HepG2 (cell line): ENCODE data around the gene MIF. TPM values are rescaled to one million over a fixed set of nuclear protein-coding genes. Genes with fewer than 3 reads are reported as not detected.
"Not testable (repeated sequence)": the region's sequence is repeated elsewhere in the genome, so short reads cannot be mapped to it uniquely, and the experiment has no call there.

ENCODE experiments used
- ATAC-seq: fragments of 200-7000 bp; cut with Tn5 transposase; 3 replicates; pipeline ENCODE4 v1.9.1; 2020; ENCODE audit warnings: mild to moderate bottlenecking, moderate library complexity
- BruUV-seq: library from RNA; stranded (reverse); fragments of 400-500 nt; replicated peaks from 2 replicates; lab custom pipeline; 2021; lab: Mats Ljungman, UMichigan
- CTCF ChIA-PET: fragments of 300-600 bp; formaldehyde crosslinking; extraction: SDS; loops from one replicate; lab custom pipeline; 2021; ENCODE audit warnings: low total read pairs, inconsistent platforms, low intra/inter-chr PET ratio; lab: Yijun Ruan, JAX
- POLR2A ChIA-PET: fragments of 350-600 bp; sonication (Branson Sonifier 250); formaldehyde crosslinking; loops from one replicate; lab custom pipeline; 2020; ENCODE audit warnings: antibody characterized with exemption, inconsistent platforms; lab: Yijun Ruan, JAX
- DNase-seq: peaks from one replicate; pipeline ENCODE4 v3.0.0-alpha.2; 2015; ENCODE audit warnings: low spot score
- FAIRE-seq: peaks from 3 replicates; lab custom pipeline; 2011; peaks lifted over from hg19 to GRCh38; lab: Jason Lieb, UNC
- H2AFZ ChIP-seq: one replicate; pipeline ENCODE4 v1.6.1; 2011; ENCODE audit warnings: low read length, inconsistent platforms
- H3K27ac ChIP-seq: fragments of 300-600 bp; 3 replicates; pipeline ENCODE4 v1.8.0; 2011; ENCODE audit warnings: mixed run types, mild to moderate bottlenecking, mixed read lengths, low read length, inconsistent platforms; ENCODE audit not compliant: insufficient read depth; ENCODE audit errors: extremely low read length
- H3K27me3 ChIP-seq, 2 experiments: fragments of 200-600 bp in 1 of 2; 2 replicates in 1 of 2; 3 replicates in 1 of 2; pipeline versions ENCODE4 v1.6.0 to v1.8.0; 2011; ENCODE audit warnings: low read length in 2 of 2, mild to moderate bottlenecking in 2 of 2, moderate library complexity in 2 of 2, inconsistent platforms in 1 of 2; ENCODE audit not compliant: insufficient read depth in 2 of 2, control insufficient read depth in 1 of 2
- H3K36me3 ChIP-seq, 2 experiments: fragments of 200-600 bp in 1 of 2; replicated peaks in 1 of 2; 2 replicates in 1 of 2; 3 replicates in 1 of 2; pipeline versions ENCODE4 v1.5.1 to v1.8.0; 2011; ENCODE audit warnings: low read length in 2 of 2, inconsistent platforms in 1 of 2; ENCODE audit not compliant: insufficient read depth in 2 of 2, control insufficient read depth in 1 of 2
- H3K4me1 ChIP-seq: 2 replicates; pipeline ENCODE4 v1.5.1; 2012; ENCODE audit warnings: low read length, inconsistent platforms; ENCODE audit not compliant: insufficient read depth
- H3K4me2 ChIP-seq: 2 replicates; pipeline ENCODE4 v1.6.0; 2011; ENCODE audit warnings: low read depth, low read length, inconsistent platforms
- H3K4me3 ChIP-seq, 3 experiments: fragments of 200-600 bp in 1 of 3; sonication (generic), shearing (Covaris generic) in 1 of 3; replicated peaks in 1 of 3; 2 replicates each; pipeline ENCODE4 v1.5.1; 2011 to 2016; ENCODE audit warnings: low read length in 3 of 3, inconsistent platforms in 2 of 3, low read depth in 2 of 3, mild to moderate bottlenecking in 2 of 3, control low read depth in 1 of 3, mixed read lengths in 1 of 3; ENCODE audit not compliant: insufficient read depth in 1 of 3
- H3K79me2 ChIP-seq: one replicate; pipeline ENCODE4 v1.6.1; 2011; ENCODE audit warnings: low read length, inconsistent platforms; ENCODE audit not compliant: insufficient read depth
- H3K9ac ChIP-seq: 2 replicates; pipeline ENCODE4 v1.6.0; 2011; ENCODE audit warnings: mild to moderate bottlenecking, low read depth, low read length, inconsistent platforms; ENCODE audit not compliant: insufficient read depth
- H3K9me3 ChIP-seq: 2 replicates; pipeline ENCODE4 v1.5.1; 2012; ENCODE audit warnings: mild to moderate bottlenecking, low read length
- H4K20me1 ChIP-seq: 2 replicates; pipeline ENCODE4 v1.6.0; 2011; ENCODE audit warnings: inconsistent platforms, mild to moderate bottlenecking, low read length, moderate library complexity; ENCODE audit not compliant: insufficient read depth
- CREB1 ChIP-seq, 2 experiments: fragments of 450-650 bp in 1 of 2; IDR thresholded peaks; 2 replicates each; pipeline ENCODE4 v1.6.1; 2016 to 2017; ENCODE audit warnings: control low read depth in 1 of 2, mild to moderate bottlenecking in 1 of 2, missing compliant biosample characterization in 1 of 2, missing genetic modification characterization in 1 of 2
- KAT7 ChIP-seq: IDR thresholded peaks from 2 replicates; pipeline ENCODE4 v1.6.1; 2018; ENCODE audit warnings: borderline replicate concordance, missing compliant biosample characterization
- PHF5A ChIP-seq: IDR thresholded peaks from one replicate; pipeline ENCODE4 v1.6.1; 2018; ENCODE audit warnings: low read depth, missing genetic modification reagents; ENCODE audit not compliant: unreplicated experiment
- THAP9 ChIP-seq: sonication (generic); formaldehyde crosslinking; IDR thresholded peaks from 2 replicates; pipeline ENCODE4; 2020; ENCODE audit warnings: missing genetic modification reagents, mild to moderate bottlenecking, borderline replicate concordance
- ZBTB7B ChIP-seq: sonication (generic); formaldehyde crosslinking; IDR thresholded peaks from 2 replicates; pipeline ENCODE4 v1.4.0; 2020; ENCODE audit warnings: missing genetic modification reagents
- ZNF761 ChIP-seq: sonication (generic); formaldehyde crosslinking; conservative IDR thresholded peaks from 2 replicates; pipeline ENCODE4 v1.4.0; 2020; ENCODE audit warnings: mild to moderate bottlenecking, missing genetic modification reagents
- WGBS: methylation state at CpG from one replicate; pipeline ENCODE4 v1.1.6; 2017; ENCODE audit warnings: low lambda C conversion rate; 5-methylcytosine and 5-hydroxymethylcytosine counted together
- in situ Hi-C: cut with HindIII; loops from 2 replicates; pipeline ENCODE4 v1.10.0; 2017; ENCODE audit warnings: low pct_unique_long_range_greater_than_20kb; ENCODE audit not compliant: extremely low pct_ligation_motif_present
- intact Hi-C: fragments of 100-400 bp; cut with micrococcal nuclease; formaldehyde crosslinking; loops from one replicate; pipeline ENCODE4 v1.10.0; 2022; ENCODE audit not compliant: unreplicated experiment
- polyA plus RNA-seq, 8 experiments: library from polyadenylated mRNA; depleted of rRNA in 3 of 8; stranded (reverse) in 7 of 8; unstranded in 1 of 8; fragments of >200 nt; fragmentation: Illumina TruSeq in 4 of 8; extraction: Trizol in 4 of 8; gene quantifications; 2 replicates each; pipeline versions ENCODE4 v1.2.1 to v1.2.3, GENCODE V29; 2011 to 2016; ENCODE audit warnings: low read depth in 4 of 8, missing spikeins in 1 of 8, mixed read lengths in 1 of 8; ENCODE audit not compliant: insufficient read depth in 1 of 8
- total RNA-seq, 5 experiments: library from RNA; depleted of rRNA; stranded (reverse); fragments of >200 nt; fragmentation: Illumina TruSeq; extraction: Trizol; gene quantifications; 2 replicates each; pipeline ENCODE4 v1.2.3, GENCODE V29; 2016; ENCODE audit warnings: low read depth in 1 of 5
- TF ChIP-seq, protein P1 (sequence below): sonication (generic); formaldehyde crosslinking; IDR thresholded peaks from 2 replicates; pipeline ENCODE4 v1.4.0; 2020; ENCODE audit warnings: missing genetic modification reagents
- TF ChIP-seq, protein P2 (sequence below): sonication (generic); formaldehyde crosslinking; IDR thresholded peaks from 2 replicates; pipeline ENCODE4 v1.5.1; 2020; ENCODE audit warnings: mild to moderate bottlenecking, moderate library complexity, missing genetic modification reagents

The MIF gene
- total and polyA plus RNA-seq, 2 of the 13 experiments (the other 11 are each of a cell fraction or from before 2014, with no cell fraction given) = 634 to 675 TPM

- TF ChIP-seq, protein P1, sequence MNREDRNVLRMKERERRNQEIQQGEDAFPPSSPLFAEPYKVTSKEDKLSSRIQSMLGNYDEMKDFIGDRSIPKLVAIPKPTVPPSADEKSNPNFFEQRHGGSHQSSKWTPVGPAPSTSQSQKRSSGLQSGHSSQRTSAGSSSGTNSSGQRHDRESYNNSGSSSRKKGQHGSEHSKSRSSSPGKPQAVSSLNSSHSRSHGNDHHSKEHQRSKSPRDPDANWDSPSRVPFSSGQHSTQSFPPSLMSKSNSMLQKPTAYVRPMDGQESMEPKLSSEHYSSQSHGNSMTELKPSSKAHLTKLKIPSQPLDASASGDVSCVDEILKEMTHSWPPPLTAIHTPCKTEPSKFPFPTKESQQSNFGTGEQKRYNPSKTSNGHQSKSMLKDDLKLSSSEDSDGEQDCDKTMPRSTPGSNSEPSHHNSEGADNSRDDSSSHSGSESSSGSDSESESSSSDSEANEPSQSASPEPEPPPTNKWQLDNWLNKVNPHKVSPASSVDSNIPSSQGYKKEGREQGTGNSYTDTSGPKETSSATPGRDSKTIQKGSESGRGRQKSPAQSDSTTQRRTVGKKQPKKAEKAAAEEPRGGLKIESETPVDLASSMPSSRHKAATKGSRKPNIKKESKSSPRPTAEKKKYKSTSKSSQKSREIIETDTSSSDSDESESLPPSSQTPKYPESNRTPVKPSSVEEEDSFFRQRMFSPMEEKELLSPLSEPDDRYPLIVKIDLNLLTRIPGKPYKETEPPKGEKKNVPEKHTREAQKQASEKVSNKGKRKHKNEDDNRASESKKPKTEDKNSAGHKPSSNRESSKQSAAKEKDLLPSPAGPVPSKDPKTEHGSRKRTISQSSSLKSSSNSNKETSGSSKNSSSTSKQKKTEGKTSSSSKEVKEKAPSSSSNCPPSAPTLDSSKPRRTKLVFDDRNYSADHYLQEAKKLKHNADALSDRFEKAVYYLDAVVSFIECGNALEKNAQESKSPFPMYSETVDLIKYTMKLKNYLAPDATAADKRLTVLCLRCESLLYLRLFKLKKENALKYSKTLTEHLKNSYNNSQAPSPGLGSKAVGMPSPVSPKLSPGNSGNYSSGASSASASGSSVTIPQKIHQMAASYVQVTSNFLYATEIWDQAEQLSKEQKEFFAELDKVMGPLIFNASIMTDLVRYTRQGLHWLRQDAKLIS (CRISPR knock-in tag) = no peak
- TF ChIP-seq, protein P2, sequence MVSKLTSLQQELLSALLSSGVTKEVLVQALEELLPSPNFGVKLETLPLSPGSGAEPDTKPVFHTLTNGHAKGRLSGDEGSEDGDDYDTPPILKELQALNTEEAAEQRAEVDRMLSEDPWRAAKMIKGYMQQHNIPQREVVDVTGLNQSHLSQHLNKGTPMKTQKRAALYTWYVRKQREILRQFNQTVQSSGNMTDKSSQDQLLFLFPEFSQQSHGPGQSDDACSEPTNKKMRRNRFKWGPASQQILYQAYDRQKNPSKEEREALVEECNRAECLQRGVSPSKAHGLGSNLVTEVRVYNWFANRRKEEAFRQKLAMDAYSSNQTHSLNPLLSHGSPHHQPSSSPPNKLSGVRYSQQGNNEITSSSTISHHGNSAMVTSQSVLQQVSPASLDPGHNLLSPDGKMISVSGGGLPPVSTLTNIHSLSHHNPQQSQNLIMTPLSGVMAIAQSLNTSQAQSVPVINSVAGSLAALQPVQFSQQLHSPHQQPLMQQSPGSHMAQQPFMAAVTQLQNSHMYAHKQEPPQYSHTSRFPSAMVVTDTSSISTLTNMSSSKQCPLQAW (CRISPR knock-in tag) = 0 out of 2 replicates have a peak, but pooled peaks have one; percentile 29
- TF ChIP-seq KAT7 (CRISPR knock-in tag) = no peak
- 0 out of 2 replicates have a peak, but pooled peaks have one; percentile 18 for TF ChIP-seq THAP9 (CRISPR knock-in tag)
- no peak for TF ChIP-seq PHF5A (CRISPR knock-in tag)
- no peak for TF ChIP-seq ZNF761 (CRISPR knock-in tag)
- 0 out of 2 replicates have a peak, but pooled peaks have one; percentile 43 for TF ChIP-seq ZBTB7B (CRISPR knock-in tag)
- TF ChIP-seq CREB1 (IDR thresholded peaks at IDR 0.05) = no peak
- no peak for TF ChIP-seq CREB1 (CRISPR knock-in tag; IDR thresholded peaks at IDR 0.05)
- TF ChIP-seq, all 625 proteins: peak for 10
Observed at GRCh38 chr22:23862103-23862502, 32.1 kb upstream of the MIF start (continued).

- H3K4me1 ChIP-seq, BruUV-seq, H3K9ac ChIP-seq, H2AFZ ChIP-seq, H3K79me2 ChIP-seq, H3K4me3 ChIP-seq, H3K27me3 ChIP-seq, H3K27ac ChIP-seq, H4K20me1 ChIP-seq, FAIRE-seq, POLR2A ChIA-PET, CTCF ChIA-PET, H3K4me2 ChIP-seq, intact Hi-C loops, DNase-seq, H3K9me3 ChIP-seq, ATAC-seq, in situ Hi-C loops: not testable (repeated sequence)
- 95% methylated on average over 11 of the region's 11 CpGs for WGBS
- H3K36me3 ChIP-seq = peaks cover 5 to 19% of the 10 kb centered on the region in 2 experiments; a peak in 4 of 5 replicates
Observed at GRCh38 chr22:23864499-23865154, 29.6 kb upstream of the MIF start.
